Measurements from ENCODE around the gene PNPLA7. TPM values are rescaled to one million over a fixed set of nuclear protein-coding genes. Genes with fewer than 3 reads are reported as not detected.

Gene PNPLA7
- total RNA-seq, 1 donor from 2014 or later: 8.8 TPM

DNA sequence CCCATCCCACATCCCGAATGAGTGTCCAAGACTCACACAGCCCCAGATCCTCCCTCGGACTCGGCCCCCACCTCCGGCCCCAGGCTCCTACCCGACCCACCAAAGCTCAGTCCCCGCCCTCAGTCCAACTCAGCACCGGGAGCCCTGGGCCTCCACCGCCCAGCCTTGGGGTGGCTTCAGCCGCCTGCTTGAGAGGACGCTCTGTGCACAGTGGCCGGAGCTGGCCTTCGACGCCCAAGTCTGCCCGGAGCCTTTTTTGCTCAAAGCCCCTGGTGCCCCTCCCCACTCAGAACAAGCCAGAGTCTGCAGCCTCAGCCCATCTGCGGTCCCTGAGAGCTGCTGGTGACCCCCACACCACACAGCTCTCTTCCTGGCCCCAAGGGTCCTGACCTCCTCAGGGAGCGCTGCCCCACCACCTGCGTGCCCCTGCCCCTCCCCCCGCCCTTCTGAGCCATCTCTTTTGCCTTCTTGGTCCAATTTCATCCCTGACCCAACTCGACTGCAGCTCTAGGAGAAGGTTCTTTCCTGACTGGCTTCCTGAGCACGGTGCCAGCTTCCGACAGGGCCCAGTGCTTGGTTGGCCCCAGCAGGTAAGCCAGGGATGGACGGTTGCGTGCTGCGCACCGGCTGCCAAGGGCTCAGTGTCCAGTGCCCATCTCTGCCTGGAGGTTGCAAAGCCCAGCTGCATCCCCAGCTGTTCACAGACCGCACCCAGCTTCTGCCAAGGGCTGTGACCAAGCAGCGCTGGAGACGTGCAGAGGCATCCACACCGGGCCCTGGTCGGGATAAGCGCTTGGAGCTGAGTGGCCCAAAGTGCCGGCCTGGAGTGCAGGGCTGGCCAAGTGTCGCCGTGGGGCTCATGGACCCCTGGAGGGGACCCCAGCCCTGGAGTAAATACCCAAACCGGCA is 63.4 kb downstream of the PNPLA7 start:
- DNase-seq (ENCODE audit: low spot score, unreplicated experiment): no peak
- no peaks in the 10 kb centered on the region for H3K27me3 Mint-ChIP-seq
- H3K9me3 Mint-ChIP-seq (ENCODE audit: low read depth): no peaks in the 10 kb centered on the region
- no peaks in the 10 kb centered on the region for H3K36me3 Mint-ChIP-seq (ENCODE audit: insufficient read depth)
- H3K4me3 Mint-ChIP-seq (ENCODE audit: low read depth): no peak overlapping the region
- TF ChIP-seq CTCF (IDR thresholded peaks at IDR 0.05; ENCODE audit: unreplicated experiment): no peak
- H3K4me1 Mint-ChIP-seq (ENCODE audit: low read depth): peaks cover 1% of the 10 kb centered on the region
- no peak overlapping the region for H3K27ac Mint-ChIP-seq

DNA sequence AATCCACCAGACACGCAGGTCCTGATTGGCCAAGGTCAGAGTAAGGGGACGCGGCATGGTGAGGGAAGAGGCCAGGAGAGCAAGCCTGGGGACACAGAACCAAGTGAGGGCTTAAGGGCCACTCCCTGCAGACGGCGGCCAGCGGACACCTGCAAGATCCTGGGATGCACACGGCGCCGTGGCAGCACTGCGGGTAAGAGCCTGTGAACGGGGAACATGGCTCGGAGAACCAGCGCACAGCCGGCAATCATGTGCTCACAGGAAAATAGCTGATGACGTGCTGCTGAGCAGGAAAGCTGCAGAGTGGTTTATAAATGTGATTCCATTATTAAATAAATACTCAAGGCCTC is 64.1 kb downstream of the PNPLA7 start:
- no peak for DNase-seq (ENCODE audit: low spot score, unreplicated experiment)
- TF ChIP-seq CTCF (IDR thresholded peaks at IDR 0.05; ENCODE audit: unreplicated experiment): no peak
- Mint-ChIP-seq H3K4me3 (ENCODE audit: low read depth) (no peak overlapping the region), H3K27ac (no peak overlapping the region), H3K27me3 (no peaks in the 10 kb centered on the region), H3K9me3 (ENCODE audit: low read depth) (no peaks in the 10 kb centered on the region), H3K4me1 (ENCODE audit: low read depth) (peaks cover 1% of the 10 kb centered on the region), H3K36me3 (ENCODE audit: insufficient read depth) (no peaks in the 10 kb centered on the region)

DNA sequence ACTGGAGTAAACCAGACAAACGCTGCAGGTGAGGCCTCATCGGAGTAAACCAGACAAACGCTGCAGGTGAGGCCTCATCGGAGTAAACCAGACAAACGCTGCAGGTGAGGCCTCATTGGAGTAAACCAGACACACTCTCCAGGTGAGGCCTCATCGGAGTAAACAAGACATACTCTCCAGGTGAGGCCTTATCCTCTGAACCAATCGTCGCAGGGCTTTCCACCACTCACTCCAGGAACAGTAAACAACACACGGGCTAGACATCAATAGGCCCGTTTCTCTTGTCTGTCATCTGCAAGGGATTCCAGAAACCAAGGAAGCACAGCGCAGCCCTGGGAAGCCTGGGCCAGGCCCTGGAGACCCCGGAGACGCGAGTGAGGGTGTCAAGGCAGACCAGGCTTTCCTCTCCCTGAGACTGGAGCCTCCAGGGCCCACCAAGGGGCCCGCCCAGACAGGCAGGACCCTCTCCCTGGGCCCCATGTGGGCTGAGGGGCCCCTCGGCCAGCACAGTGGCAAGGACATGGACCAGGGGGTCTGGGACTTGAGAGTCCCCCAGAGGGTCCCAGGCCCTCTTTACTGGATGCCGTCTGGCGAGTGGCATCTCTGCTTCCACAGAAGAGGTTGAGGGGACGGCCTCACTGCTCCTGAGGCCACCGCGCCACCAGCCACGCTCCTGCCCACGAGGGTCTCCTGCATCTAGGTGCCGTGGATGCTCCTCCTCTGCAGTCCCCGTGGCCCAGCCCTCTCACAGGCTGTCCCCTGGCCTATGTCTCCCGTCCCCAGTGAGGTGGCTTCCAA is 64.7 kb downstream of the PNPLA7 start:
- Mint-ChIP-seq H3K27ac (no peak overlapping the region), H3K36me3 (ENCODE audit: insufficient read depth) (no peaks in the 10 kb centered on the region), H3K4me1 (ENCODE audit: low read depth) (peaks cover 1% of the 10 kb centered on the region), H3K4me3 (ENCODE audit: low read depth) (no peak overlapping the region), H3K9me3 (ENCODE audit: low read depth) (no peaks in the 10 kb centered on the region), H3K27me3 (no peaks in the 10 kb centered on the region)
- no peak for DNase-seq (ENCODE audit: low spot score, unreplicated experiment)
- no peak for TF ChIP-seq CTCF (IDR thresholded peaks at IDR 0.05; ENCODE audit: unreplicated experiment)

DNA sequence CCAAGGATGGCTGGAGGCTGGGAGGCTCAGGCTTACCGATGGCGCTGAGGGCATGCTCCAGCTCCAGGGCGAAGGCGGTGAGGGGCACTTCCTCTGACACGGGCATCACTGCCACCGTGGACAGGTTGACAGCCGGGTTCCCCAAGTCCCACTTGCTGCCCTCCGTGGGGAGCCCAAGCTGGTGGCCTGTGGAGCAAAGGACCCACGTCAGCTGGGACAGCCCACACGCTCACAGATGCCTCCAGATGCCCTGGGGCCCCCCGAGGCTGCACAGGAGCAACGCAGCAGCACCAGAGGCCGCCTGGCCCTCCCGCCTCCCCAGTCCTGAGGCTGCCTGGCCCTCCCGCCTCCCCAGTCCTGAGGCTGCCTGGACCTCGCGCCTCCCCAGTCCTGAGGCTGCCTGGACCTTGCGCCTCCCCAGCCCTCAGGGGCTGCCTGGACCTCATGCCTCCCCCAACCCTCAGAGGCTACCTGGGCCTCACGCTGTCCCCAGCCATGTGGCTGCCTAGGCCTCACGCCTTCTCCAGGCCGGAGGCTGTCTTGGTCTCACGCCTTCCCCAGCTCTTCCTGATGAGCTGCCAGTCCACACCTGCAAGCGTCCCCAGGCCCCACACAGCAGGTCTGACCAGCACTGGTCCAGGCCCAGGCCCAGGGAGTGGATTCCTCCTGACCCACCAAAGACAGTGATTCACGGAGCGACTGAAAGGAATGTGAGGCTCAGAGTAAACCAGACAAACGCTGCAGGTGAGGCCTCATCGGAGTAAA is 65.5 kb downstream of the PNPLA7 start:
- H3K4me3 Mint-ChIP-seq (ENCODE audit: low read depth): no peak overlapping the region
- H3K27ac Mint-ChIP-seq: no peak overlapping the region
- peaks cover 1% of the 10 kb centered on the region for H3K4me1 Mint-ChIP-seq (ENCODE audit: low read depth)
- H3K36me3 Mint-ChIP-seq (ENCODE audit: insufficient read depth): no peaks in the 10 kb centered on the region
- TF ChIP-seq CTCF (IDR thresholded peaks at IDR 0.05; ENCODE audit: unreplicated experiment): no peak
- DNase-seq (ENCODE audit: low spot score, unreplicated experiment): no peak
- peaks cover under 1% of the 10 kb centered on the region for H3K27me3 Mint-ChIP-seq
- H3K9me3 Mint-ChIP-seq (ENCODE audit: low read depth): no peaks in the 10 kb centered on the region

Measured in progenitor cell of endocrine pancreas (in vitro differentiated cells).